AG04450 (cell line): Measurements from ENCODE around the gene RNF123. TPM values are rescaled to one million over a fixed set of nuclear protein-coding genes. Genes with fewer than 3 reads are reported as not detected.

ENCODE experiments used
- CTCF ChIA-PET: fragments of 300-600, 350-600 bp; formaldehyde crosslinking; extraction: SDS; loops from one replicate; lab custom pipeline; 2022; ENCODE audit warnings: antibody characterized with exemption, inconsistent platforms; lab: Charles Lee
- POLR2A ChIA-PET: fragments of 350-600 bp; formaldehyde crosslinking; extraction: SDS; loops from one replicate; lab custom pipeline; 2021; ENCODE audit warnings: antibody characterized with exemption, inconsistent platforms; lab: Yijun Ruan, JAX
- DNase-seq: peaks from one replicate; pipeline ENCODE4 v3.0.0-alpha.2; 2011; ENCODE audit warnings: low read depth, low spot score
- H3K27ac ChIP-seq: one replicate; pipeline ENCODE4 v1.5.1; 2012; ENCODE audit warnings: low read depth, low read length, control low read depth
- H3K27me3 ChIP-seq: one replicate; pipeline ENCODE4 v1.6.0; 2012; ENCODE audit warnings: low read length; ENCODE audit not compliant: control insufficient read depth, insufficient read depth
- H3K4me3 ChIP-seq: 2 replicates; pipeline ENCODE4 v1.5.1; 2011; ENCODE audit warnings: mild to moderate bottlenecking, low read depth, low read length, control low read depth
- H3K9me3 ChIP-seq: 2 replicates; pipeline ENCODE4 v1.5.1; 2012; ENCODE audit warnings: low read length; ENCODE audit not compliant: control insufficient read depth, insufficient read depth
- CTCF ChIP-seq: IDR thresholded peaks from 2 replicates; pipeline ENCODE4 v1.5.1; 2011; ENCODE audit warnings: low read depth, low read length, control low read depth, inconsistent platforms
- polyA plus RNA-seq: library from polyadenylated mRNA; depleted of rRNA; stranded (reverse); fragments of >200 nt; gene quantifications from 2 replicates; pipeline ENCODE4 v1.2.3, GENCODE V29; 2011

RNF123 gene
- polyA plus RNA-seq, 1 experiment = 22.9 TPM

GRCh38 chr3:49674497-49674983, 14.8 kb upstream of the RNF123 start:
- no peak overlapping the region for H3K27ac ChIP-seq
- POLR2A ChIA-PET = no interaction called here
- peaks cover 12% of the 10 kb centered on the region for H3K9me3 ChIP-seq
- peak overlapping the region; percentile 81 for H3K4me3 ChIP-seq
- no peaks in the 10 kb centered on the region for H3K27me3 ChIP-seq
- CTCF ChIA-PET = no interaction called here
- DNase-seq = no peak
- TF ChIP-seq CTCF = no peak

- DNase-seq = no peak
- Histone ChIP-seq H3K27ac (no peak overlapping the region), H3K9me3 (peaks cover 12% of the 10 kb centered on the region), H3K4me3 (no peak overlapping the region), H3K27me3 (no peaks in the 10 kb centered on the region)
- ChIA-PET POLR2A (no interaction called here), CTCF (no interaction called here)
- no peak for TF ChIP-seq CTCF
These were observed 13.4 kb upstream of the RNF123 start for GRCh38 chr3:49675912-49676311.

GRCh38 chr3:49680493-49681231, 8.7 kb upstream of the RNF123 start:
- no peak for DNase-seq
- TF ChIP-seq CTCF = no peak
- ChIA-PET POLR2A (no interaction called here), CTCF (interaction anchor here (1.2 kb wide), 1 partner anchor 141 kb away, joined by 3 read pairs; no protein-coding TSS in a partner anchor)
- no peaks in the 10 kb centered on the region for H3K27me3 ChIP-seq
- H3K9me3 ChIP-seq = no peaks in the 10 kb centered on the region
- H3K27ac ChIP-seq = no peak overlapping the region
- no peak overlapping the region for H3K4me3 ChIP-seq

GRCh38 chr3:49681232-49681522, 8.2 kb upstream of the RNF123 start:
- no peak for TF ChIP-seq CTCF
- Histone ChIP-seq H3K27ac (no peak overlapping the region), H3K27me3 (no peaks in the 10 kb centered on the region), H3K4me3 (no peak overlapping the region), H3K9me3 (no peaks in the 10 kb centered on the region)
- DNase-seq = no peak
- ChIA-PET CTCF (no interaction called here), POLR2A (no interaction called here)

GRCh38 chr3:49681543-49681942, 7.8 kb upstream of the RNF123 start:
- ChIA-PET POLR2A (no interaction called here), CTCF (no interaction called here)
- Histone ChIP-seq H3K27ac (no peak overlapping the region), H3K27me3 (no peaks in the 10 kb centered on the region), H3K4me3 (no peak overlapping the region), H3K9me3 (no peaks in the 10 kb centered on the region)
- no peak for DNase-seq
- TF ChIP-seq CTCF = no peak
